ENCODE measurements around the gene SORCS2. TPM values are rescaled to one million over a fixed set of nuclear protein-coding genes. Genes with fewer than 3 reads are reported as not detected.

The SORCS2 gene
- polyA plus RNA-seq, 1 donor (not counting 4 experiments of a cell fraction or from before 2014, with no cell fraction given) = 0.09 TPM

DNA sequence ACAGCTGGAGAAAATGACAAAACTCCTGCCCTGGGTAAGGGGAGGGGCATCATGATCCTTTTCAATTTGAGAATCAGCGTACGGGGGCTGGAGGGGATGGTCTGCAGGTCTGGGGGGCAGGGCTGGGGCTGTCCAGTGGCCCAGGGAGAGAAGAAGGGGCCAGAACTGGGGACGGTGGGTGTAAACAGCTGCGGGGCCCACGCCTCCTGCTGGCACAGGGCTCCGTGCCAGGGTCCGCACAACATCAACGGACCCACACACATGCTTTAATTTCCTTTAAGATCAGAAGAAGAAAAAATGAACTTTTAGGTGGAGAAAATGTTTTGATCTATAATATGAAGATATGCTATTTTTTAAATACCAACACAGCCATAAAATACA, 190.3 kb downstream of the SORCS2 start:
- H3K27ac ChIP-seq (ENCODE audit: control insufficient read depth, insufficient read depth, low read length) = no peak overlapping the region
- FAIRE-seq = no peak
- H3K9me3 ChIP-seq (ENCODE audit: control insufficient read depth, low read depth, low read length) = peaks cover 2% of the 10 kb centered on the region
- no peaks in the 10 kb centered on the region for H3K4me1 ChIP-seq (ENCODE audit: control insufficient read depth, extremely low read depth, insufficient read depth, low read length)
- no peaks in the 10 kb centered on the region for H3K36me3 ChIP-seq (ENCODE audit: control insufficient read depth in 2 of 2, extremely low read depth in 1 of 2, insufficient read depth in 2 of 2, low read length in 2 of 2)
- no peak for DNase-seq (ENCODE audit: low read depth, low spot score)
- H3K9me1 ChIP-seq (ENCODE audit: control insufficient read depth, extremely low read depth, insufficient read depth, low read length) = no peaks in the 10 kb centered on the region
- H3K27me3 ChIP-seq (ENCODE audit: control insufficient read depth, extremely low read depth, insufficient read depth, low read length) = peaks cover 8% of the 10 kb centered on the region
- TF ChIP-seq, protein P1, sequence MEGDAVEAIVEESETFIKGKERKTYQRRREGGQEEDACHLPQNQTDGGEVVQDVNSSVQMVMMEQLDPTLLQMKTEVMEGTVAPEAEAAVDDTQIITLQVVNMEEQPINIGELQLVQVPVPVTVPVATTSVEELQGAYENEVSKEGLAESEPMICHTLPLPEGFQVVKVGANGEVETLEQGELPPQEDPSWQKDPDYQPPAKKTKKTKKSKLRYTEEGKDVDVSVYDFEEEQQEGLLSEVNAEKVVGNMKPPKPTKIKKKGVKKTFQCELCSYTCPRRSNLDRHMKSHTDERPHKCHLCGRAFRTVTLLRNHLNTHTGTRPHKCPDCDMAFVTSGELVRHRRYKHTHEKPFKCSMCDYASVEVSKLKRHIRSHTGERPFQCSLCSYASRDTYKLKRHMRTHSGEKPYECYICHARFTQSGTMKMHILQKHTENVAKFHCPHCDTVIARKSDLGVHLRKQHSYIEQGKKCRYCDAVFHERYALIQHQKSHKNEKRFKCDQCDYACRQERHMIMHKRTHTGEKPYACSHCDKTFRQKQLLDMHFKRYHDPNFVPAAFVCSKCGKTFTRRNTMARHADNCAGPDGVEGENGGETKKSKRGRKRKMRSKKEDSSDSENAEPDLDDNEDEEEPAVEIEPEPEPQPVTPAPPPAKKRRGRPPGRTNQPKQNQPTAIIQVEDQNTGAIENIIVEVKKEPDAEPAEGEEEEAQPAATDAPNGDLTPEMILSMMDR (optimal IDR thresholded peaks at IDR 0.05 in 1 of 3, IDR thresholded peaks at IDR 0.05 in 1 of 3, conservative IDR thresholded peaks at IDR 0.05 in 1 of 3; ENCODE audit: extremely low read depth in 1 of 3, insufficient read depth in 2 of 3, low read length in 3 of 3) = no peak
- TF ChIP-seq EZH2 (IDR thresholded peaks at IDR 0.05; ENCODE audit: low read length) = no peak
- H3K9ac ChIP-seq (ENCODE audit: control insufficient read depth, extremely low read depth, insufficient read depth, low read length) = no peak overlapping the region
- no peak overlapping the region for H2AFZ ChIP-seq (ENCODE audit: control insufficient read depth, low read length)
- dilution Hi-C loops (cut with MboI; ENCODE audit: extremely low pct_ligation_motif_present, low sequenced_read_pairs) = no loop called here
- H4K20me1 ChIP-seq (ENCODE audit: control insufficient read depth, extremely low read depth, insufficient read depth, low read length) = no peaks in the 10 kb centered on the region
- H3K4me3 ChIP-seq (ENCODE audit: control insufficient read depth in 2 of 3, extremely low read depth in 1 of 3, insufficient read depth in 2 of 3, low read depth in 1 of 3, low read length in 3 of 3) = no peak overlapping the region
- H3K4me2 ChIP-seq (ENCODE audit: control insufficient read depth, extremely low read depth, insufficient read depth, low read depth, low read length) = no peak overlapping the region
- no peaks in the 10 kb centered on the region for H3K79me2 ChIP-seq (ENCODE audit: control insufficient read depth, insufficient read depth, low read length)

DNA sequence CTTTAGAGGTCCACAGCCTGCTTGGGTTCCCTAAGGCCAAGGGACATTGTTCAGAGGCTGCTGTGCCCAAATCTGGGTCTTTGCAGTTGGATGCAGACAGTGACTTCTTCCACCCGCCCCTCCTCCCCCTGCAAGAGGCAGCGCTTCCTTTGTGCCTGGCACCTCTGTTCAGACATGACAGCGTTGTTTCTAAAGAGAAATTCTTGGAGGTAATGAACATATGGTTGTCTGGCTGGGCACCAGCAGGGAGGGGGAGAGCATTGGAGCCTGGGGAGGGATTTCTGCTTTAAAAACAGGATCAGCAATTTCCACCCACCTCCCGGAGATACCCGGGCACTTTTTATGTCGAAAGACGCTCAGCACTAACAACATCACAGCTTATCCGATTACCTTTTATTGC, 190.9 kb downstream of the SORCS2 start:
- Histone ChIP-seq H4K20me1 (ENCODE audit: control insufficient read depth, extremely low read depth, insufficient read depth, low read length) (no peaks in the 10 kb centered on the region), H3K9me1 (ENCODE audit: control insufficient read depth, extremely low read depth, insufficient read depth, low read length) (no peaks in the 10 kb centered on the region), H3K27me3 (ENCODE audit: control insufficient read depth, extremely low read depth, insufficient read depth, low read length) (peaks cover 8% of the 10 kb centered on the region), H3K9ac (ENCODE audit: control insufficient read depth, extremely low read depth, insufficient read depth, low read length) (no peak overlapping the region), H2AFZ (ENCODE audit: control insufficient read depth, low read length) (no peak overlapping the region), H3K4me2 (ENCODE audit: control insufficient read depth, extremely low read depth, insufficient read depth, low read depth, low read length) (no peak overlapping the region), H3K9me3 (ENCODE audit: control insufficient read depth, low read depth, low read length) (peaks cover 5% of the 10 kb centered on the region), H3K4me3 (ENCODE audit: control insufficient read depth in 2 of 3, extremely low read depth in 1 of 3, insufficient read depth in 2 of 3, low read depth in 1 of 3, low read length in 3 of 3) (no peak overlapping the region), H3K36me3 (ENCODE audit: control insufficient read depth in 2 of 2, extremely low read depth in 1 of 2, insufficient read depth in 2 of 2, low read length in 2 of 2) (no peaks in the 10 kb centered on the region), H3K27ac (ENCODE audit: control insufficient read depth, insufficient read depth, low read length) (no peak overlapping the region), H3K4me1 (ENCODE audit: control insufficient read depth, extremely low read depth, insufficient read depth, low read length) (no peaks in the 10 kb centered on the region), H3K79me2 (ENCODE audit: control insufficient read depth, insufficient read depth, low read length) (no peaks in the 10 kb centered on the region)
- DNase-seq (ENCODE audit: low read depth, low spot score) (no peak), FAIRE-seq (no peak)
- TF ChIP-seq EZH2 (IDR thresholded peaks at IDR 0.05; ENCODE audit: low read length) = no peak
- TF ChIP-seq, protein P1 (optimal IDR thresholded peaks at IDR 0.05 in 1 of 3, IDR thresholded peaks at IDR 0.05 in 1 of 3, conservative IDR thresholded peaks at IDR 0.05 in 1 of 3; ENCODE audit: extremely low read depth in 1 of 3, insufficient read depth in 2 of 3, low read length in 3 of 3) = no peak
- dilution Hi-C loops (cut with MboI; ENCODE audit: extremely low pct_ligation_motif_present, low sequenced_read_pairs) = no loop called here

Measured in keratinocyte (primary cell).